ENCODE data around the gene ZNF239.

- TF ChIP-seq CTCF (IDR thresholded peaks at IDR 0.05; ENCODE audit: extremely low read depth in 1 of 2, insufficient read depth in 1 of 2, low read depth in 1 of 2, low read length in 2 of 2) (no peak), POLR2AphosphoS5 (IDR thresholded peaks at IDR 0.05; ENCODE audit: insufficient read depth, low read depth, low read length) (no peak), JUN (IDR thresholded peaks at IDR 0.05; ENCODE audit: borderline replicate concordance, insufficient read depth, insufficient read length, low read depth) (no peak)
These were observed 24.0 kb upstream of the ZNF239 start for GRCh38 chr10:43598446-43598845.
